ENCODE results near the gene PRDX3. TPM values are rescaled to one million over a fixed set of nuclear protein-coding genes. Genes with fewer than 3 reads are reported as not detected.
"Not testable (repeated sequence)": the region's sequence is repeated elsewhere in the genome, so short reads cannot be mapped to it uniquely, and the experiment has no call there.

PRDX3 gene
- total RNA-seq, 6 experiments from 2014 or later = 156 to 183 (median 171) TPM

DNA sequence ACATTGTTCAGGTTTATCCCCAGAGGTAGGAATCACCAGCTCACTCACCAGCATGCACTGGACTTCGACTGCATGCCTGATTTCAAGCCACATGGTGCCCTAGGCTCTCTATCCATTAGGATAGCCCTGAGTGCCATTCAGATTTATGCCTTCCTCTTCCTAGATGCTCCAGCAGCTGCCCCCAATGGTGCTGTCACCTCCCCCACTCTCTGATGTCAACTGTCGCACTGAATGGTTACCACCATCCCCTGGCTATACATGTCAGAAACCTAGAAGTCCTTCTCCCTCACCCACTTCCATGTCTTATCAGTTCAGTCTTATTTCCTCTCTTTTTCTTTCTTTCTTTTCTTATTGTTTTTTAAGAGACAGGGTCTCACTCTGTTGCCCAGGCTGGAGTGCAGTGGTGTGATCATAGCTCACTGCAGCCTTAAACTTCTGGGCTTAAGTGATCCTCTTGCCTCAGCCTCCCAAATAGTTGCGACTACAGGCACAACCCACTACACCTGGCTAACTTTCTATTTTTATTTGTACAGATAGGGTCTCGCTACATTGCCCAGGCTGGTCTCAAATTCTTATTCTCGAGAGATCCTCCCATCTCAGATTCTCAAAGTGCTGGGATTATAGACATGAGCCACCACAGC lies 16.0 kb downstream of the PRDX3 start:
- H3K4me1 Mint-ChIP-seq (ENCODE audit: low read depth) = peaks cover 21% of the 10 kb centered on the region
- no peaks in the 10 kb centered on the region for H3K9me3 Mint-ChIP-seq
- TF ChIP-seq, protein P1, sequence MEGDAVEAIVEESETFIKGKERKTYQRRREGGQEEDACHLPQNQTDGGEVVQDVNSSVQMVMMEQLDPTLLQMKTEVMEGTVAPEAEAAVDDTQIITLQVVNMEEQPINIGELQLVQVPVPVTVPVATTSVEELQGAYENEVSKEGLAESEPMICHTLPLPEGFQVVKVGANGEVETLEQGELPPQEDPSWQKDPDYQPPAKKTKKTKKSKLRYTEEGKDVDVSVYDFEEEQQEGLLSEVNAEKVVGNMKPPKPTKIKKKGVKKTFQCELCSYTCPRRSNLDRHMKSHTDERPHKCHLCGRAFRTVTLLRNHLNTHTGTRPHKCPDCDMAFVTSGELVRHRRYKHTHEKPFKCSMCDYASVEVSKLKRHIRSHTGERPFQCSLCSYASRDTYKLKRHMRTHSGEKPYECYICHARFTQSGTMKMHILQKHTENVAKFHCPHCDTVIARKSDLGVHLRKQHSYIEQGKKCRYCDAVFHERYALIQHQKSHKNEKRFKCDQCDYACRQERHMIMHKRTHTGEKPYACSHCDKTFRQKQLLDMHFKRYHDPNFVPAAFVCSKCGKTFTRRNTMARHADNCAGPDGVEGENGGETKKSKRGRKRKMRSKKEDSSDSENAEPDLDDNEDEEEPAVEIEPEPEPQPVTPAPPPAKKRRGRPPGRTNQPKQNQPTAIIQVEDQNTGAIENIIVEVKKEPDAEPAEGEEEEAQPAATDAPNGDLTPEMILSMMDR (IDR thresholded peaks at IDR 0.05) = no peak
- no peak for DNase-seq
- no peak overlapping the region for H3K27ac Mint-ChIP-seq
- peaks cover 10% of the 10 kb centered on the region for H3K36me3 Mint-ChIP-seq (ENCODE audit: low read depth)
- H3K4me3 Mint-ChIP-seq = no peak overlapping the region
- no peaks in the 10 kb centered on the region; the same call in 1 of the 2 replicates for H3K27me3 Mint-ChIP-seq (ENCODE audit: insufficient read depth)

DNA sequence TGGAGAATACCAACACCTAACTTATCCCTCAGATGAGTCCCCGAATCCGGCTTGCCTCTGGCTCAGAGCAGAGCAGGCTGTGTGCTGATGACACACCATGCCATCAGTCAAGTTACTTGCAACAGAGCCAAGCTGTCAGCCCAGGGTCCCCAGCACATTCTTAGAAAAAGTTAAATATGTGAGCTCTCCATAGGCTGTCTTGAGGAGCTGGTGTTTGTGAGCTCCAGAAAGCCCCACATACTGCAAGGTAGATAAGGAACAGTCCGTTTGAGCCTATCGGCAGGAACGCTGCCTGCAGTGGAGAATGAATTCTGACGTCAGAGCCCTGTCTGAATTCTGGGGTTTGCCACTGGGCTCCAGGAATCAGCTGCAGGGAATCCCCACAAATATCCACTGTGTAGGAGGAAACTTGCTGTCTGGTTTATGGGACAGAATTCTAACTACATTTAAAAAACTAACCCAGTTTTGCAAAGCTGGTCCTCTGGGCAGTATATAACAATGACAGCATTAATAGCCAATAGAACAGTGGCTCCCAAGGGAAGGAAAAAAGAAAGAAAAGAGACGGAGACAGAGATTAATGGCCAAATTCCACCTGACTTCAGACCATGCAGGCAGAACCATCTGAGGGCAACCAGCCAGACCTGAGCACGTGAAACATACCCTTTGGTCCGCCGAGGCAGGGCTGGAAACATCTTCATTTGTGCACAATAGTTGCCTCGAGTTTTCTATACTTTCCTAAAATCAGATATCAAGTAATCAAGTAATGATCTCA lies 16.7 kb downstream of the PRDX3 start:
- no peak overlapping the region for H3K4me3 Mint-ChIP-seq
- no peak for DNase-seq
- H3K4me1 Mint-ChIP-seq (ENCODE audit: low read depth) = peaks cover 21% of the 10 kb centered on the region
- H3K27me3 Mint-ChIP-seq (ENCODE audit: insufficient read depth) = no peaks in the 10 kb centered on the region; the same call in 1 of the 2 replicates
- no peak overlapping the region for H3K27ac Mint-ChIP-seq
- peaks cover 6% of the 10 kb centered on the region for H3K36me3 Mint-ChIP-seq (ENCODE audit: low read depth)
- TF ChIP-seq, protein P1 (IDR thresholded peaks at IDR 0.05) = no peak
- H3K9me3 Mint-ChIP-seq = no peaks in the 10 kb centered on the region

DNA sequence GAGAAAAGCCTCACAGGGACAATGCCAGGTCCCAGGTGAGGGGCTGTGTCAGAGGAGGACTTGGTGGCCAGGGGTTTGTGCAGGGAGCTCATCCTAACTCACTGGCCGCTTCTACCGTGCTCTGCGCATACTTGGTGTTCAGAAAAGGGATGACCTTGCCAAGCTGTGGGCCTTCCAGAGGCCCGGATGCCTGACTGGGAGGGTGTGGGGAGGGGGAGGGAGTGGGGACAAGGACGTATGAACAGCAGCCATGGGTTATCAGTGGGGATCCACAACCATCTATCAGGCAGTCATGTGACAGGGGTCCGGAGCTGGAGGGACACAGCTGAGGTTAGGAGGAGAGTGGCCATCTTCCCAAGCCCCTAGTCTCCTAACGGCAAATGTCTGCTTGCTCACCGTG lies 19.3 kb downstream of the PRDX3 start:
- Mint-ChIP-seq H3K36me3 (ENCODE audit: low read depth) (peaks cover 16% of the 10 kb centered on the region), H3K27me3 (ENCODE audit: insufficient read depth) (no peaks in the 10 kb centered on the region), H3K4me3 (no peak overlapping the region), H3K4me1 (ENCODE audit: low read depth) (peaks cover 2% of the 10 kb centered on the region; the same call in 1 of the 2 replicates), H3K9me3 (no peaks in the 10 kb centered on the region), H3K27ac (no peak overlapping the region)
- TF ChIP-seq, protein P1 (IDR thresholded peaks at IDR 0.05) = no peak
- no peak for DNase-seq

DNA sequence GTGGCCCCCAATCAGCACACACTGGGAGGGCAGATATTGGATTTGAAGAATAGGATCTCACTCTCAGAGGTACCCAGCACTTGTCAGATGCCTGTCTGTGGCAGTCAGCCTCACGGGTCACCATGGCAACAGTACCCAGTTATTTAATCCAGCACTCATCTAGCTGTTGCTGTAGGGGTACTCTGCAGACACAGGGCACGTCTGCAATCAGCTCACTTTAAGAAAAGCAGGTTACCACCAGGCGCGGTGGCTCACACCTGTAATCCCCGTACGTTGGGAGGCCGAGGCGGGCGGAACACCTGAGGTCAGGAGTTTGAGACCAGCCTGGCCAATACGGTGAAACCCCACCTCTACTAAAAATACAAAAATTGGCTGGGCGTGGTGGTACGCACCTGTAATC lies 25.0 kb downstream of the PRDX3 start:
- H3K27me3 Mint-ChIP-seq (ENCODE audit: insufficient read depth) = peaks cover 2% of the 10 kb centered on the region; the same call in 1 of the 2 replicates
- H3K4me3 Mint-ChIP-seq = no peak overlapping the region
- TF ChIP-seq, protein P1 (IDR thresholded peaks at IDR 0.05) = no peak
- no peak for DNase-seq
- H3K36me3 Mint-ChIP-seq (ENCODE audit: low read depth) = peaks cover 31% of the 10 kb centered on the region
- no peaks in the 10 kb centered on the region for H3K4me1 Mint-ChIP-seq (ENCODE audit: low read depth)
- H3K27ac Mint-ChIP-seq = no peak overlapping the region
- no peaks in the 10 kb centered on the region for H3K9me3 Mint-ChIP-seq

DNA sequence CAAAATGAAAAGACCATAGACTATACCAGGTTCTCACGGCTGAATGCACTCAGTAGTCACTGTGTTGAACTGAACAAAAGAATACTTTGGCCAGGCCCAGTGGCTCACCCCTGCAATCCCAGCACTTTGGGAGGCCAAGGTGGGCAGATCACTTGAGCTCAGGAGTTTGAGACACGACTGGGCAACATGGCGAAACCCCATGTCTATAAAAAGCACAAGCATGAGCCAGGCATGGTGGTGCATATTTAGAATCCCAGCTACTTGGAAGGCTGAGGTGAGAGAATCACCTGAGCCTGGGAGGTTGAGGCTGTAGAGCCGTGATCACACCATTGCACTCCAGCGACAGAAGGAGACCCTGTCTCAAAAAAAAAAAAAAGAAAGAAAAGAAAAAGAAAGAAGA lies 25.6 kb downstream of the PRDX3 start:
- TF ChIP-seq, protein P1 (IDR thresholded peaks at IDR 0.05) = no peak
- no peaks in the 10 kb centered on the region for H3K9me3 Mint-ChIP-seq
- DNase-seq = no peak

DNA sequence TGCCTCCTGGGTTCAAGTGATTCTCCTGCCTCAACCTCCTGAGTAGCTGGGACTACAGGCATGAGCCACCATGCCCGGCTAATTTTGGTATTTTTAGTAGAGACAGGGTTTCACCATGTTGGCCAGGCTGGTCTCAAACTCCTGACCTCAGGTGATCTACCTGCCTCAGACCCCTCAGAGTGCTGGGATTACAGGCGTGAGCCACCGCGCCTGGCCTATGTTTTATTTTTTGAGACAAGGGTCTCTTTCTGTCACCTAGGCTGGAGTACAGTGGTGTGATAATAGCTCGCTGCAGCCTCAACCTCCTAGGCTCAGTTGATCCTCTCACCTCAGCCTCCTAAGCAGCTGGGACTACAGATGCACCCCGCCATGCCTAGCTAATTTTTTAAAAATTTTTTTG lies 27.0 kb downstream of the PRDX3 start:
- H3K4me3 Mint-ChIP-seq; H3K27ac Mint-ChIP-seq; H3K9me3 Mint-ChIP-seq; DNase-seq; H3K4me1 Mint-ChIP-seq (ENCODE audit: low read depth); H3K27me3 Mint-ChIP-seq (ENCODE audit: insufficient read depth): not testable (repeated sequence)
- peaks cover 24% of the 10 kb centered on the region for H3K36me3 Mint-ChIP-seq (ENCODE audit: low read depth)

More for the DNA sequence above, 25.6 kb downstream of the PRDX3 start:
- no peak overlapping the region for H3K27ac Mint-ChIP-seq
- H3K4me3 Mint-ChIP-seq = no peak overlapping the region
- H3K36me3 Mint-ChIP-seq (ENCODE audit: low read depth) = peaks cover 30% of the 10 kb centered on the region
- no peaks in the 10 kb centered on the region for H3K4me1 Mint-ChIP-seq (ENCODE audit: low read depth)
- H3K27me3 Mint-ChIP-seq (ENCODE audit: insufficient read depth) = peaks cover 2% of the 10 kb centered on the region; the same call in 1 of the 2 replicates

Measured in HFFc6 (cell line).